Fibroblast of skin of back (primary cell): ENCODE data around the gene ZNF117. TPM values are rescaled to one million over a fixed set of nuclear protein-coding genes. Genes with fewer than 3 reads are reported as not detected.
A peak's percentile ranks its signal among the peaks of the same experiment; 100 is the strongest.
"Not testable (repeated sequence)": the region's sequence is repeated elsewhere in the genome, so short reads cannot be mapped to it uniquely, and the experiment has no call there.

Experiments used
- DNase-seq: peaks from one replicate; pipeline ENCODE4 v3.0.0-alpha.2; 2013
- polyA plus RNA-seq, 2 experiments: library from polyadenylated mRNA; unstranded; fragments of 120-200 nt; gene quantifications; one replicate each; pipeline ENCODE4 v1.2.1, GENCODE V29; 2013; ENCODE audit not compliant: insufficient read length in 2 of 2

The ZNF117 gene
- 2.1 TPM for polyA plus RNA-seq (2013, experiment 1 of 2; ENCODE audit: insufficient read length)
- 2.9 TPM for polyA plus RNA-seq (2013, experiment 2 of 2; ENCODE audit: insufficient read length)

DNA sequence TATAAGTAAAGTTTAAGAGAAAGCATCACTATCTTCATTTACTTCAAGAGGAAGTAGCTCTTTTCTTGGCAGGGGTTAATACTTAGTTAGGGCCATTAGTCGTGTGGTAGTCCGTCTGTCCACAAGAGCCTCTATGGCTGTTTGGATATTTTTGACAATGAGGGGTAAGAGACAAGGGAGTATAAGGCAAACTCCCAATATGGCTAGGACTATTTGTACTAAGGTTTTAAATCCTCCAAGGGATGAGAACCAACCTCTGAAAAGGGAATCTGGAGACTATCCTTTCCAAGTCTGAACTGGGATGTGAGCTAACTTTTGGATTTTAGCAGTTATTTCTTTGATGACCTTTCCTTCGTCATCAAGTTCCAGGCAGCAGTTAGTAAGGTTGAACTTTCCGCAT lies at the start of gene ZNF117:
ZNF117 (minus strand) TSS at position 101 of the 400 bp plus-strand sequence.
- no peak for DNase-seq

GRCh38 chr7:65038767-65039166 lies 47.9 kb upstream of the ZNF117 start:
- DNase-seq, result peak; percentile 15

GRCh38 chr7:65037740-65038688 lies 47.2 kb upstream of the ZNF117 start:
- DNase-seq, result peak; percentile 92

DNA sequence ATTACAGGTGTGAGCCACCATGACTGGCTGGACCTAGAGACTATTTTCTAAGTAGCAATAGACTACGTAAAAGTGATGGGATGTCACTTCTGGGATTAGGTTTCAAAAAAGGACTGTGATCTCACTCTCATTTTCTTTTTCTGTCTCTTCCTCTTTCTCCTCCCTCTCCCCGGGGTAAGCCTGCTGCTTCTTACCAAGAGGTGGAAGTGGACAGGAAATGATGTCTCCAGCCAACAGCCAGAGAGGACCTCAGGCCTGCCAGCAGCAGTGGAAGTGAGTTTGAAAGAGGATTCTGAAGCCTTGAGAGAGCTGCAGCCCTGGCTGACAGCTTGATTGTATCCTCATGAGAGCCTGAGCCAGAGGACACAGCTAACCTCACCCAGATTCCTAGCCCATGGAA lies 45.7 kb upstream of the ZNF117 start:
- not testable (repeated sequence) for DNase-seq

DNA sequence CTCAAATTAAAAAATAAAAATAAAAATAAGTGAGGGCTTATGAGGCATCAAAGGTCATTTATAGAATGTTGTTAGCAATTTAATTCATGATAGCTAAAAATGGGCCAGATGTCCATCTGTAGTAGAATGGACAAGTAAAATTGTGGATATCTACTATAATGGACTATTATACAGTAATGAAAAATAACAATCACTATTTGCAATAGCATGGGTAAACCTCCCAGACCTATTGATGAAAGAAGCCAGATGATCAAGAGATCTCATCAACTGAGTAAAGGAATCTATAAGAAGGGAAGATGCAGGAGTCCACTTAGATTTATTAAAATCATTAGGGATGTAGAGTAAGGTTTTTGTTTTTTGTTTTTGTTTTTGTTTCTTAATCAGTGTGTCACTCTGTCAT lies 44.6 kb upstream of the ZNF117 start:
- not testable (repeated sequence) for DNase-seq

DNA sequence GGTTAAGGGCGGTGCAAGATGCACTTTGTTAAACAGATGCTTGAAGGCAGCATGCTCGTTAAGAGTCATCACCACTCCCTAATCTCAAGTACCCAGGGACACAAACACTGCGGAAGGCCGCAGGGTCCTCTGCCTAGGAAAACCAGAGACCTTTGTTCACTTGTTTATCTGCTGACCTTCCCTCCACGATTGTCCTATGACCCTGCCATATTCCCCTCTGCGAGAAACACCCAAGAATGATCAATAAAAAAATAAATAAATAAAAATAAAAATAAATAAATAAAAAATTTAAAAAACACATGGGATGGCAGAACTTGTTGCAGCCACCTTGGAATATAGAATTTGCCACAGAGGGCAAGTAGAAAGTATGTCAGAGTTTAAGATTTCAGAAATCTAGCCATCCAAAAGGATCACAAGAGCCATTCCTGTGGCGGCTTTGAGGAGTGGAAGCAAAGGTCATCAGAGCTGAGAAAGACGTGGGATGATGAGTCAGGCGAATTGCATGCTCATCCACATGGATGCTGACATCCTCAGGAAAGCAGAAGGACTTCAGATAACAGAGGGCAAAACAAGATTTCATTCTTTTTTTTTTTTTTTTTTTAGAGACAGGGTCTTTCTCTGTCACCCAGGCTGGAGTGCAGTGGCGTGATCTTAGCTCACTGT lies 43.4 kb upstream of the ZNF117 start:
- DNase-seq, result peak; percentile 6

DNA sequence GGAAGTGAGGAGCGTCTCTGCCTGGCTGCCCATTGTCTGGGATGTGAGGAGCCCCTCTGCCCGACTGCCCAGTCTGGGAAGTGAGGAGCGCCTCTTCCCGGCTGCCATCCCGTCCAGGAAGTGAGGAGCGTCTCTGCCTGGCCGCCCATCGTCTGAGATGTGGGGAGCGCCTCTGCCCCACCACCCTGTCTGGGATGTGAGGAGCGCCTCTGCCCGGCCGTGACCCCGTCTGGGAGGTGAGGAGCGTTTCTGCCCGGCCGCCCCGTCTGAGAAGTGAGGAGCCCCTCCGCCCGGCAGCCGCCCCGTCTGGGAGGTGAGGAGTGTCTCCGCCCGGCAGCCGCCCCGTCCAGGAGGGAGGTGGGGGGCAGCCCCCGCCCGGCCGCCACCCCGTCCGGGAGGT lies 42.6 kb upstream of the ZNF117 start:
- DNase-seq, result not testable (repeated sequence)

DNA sequence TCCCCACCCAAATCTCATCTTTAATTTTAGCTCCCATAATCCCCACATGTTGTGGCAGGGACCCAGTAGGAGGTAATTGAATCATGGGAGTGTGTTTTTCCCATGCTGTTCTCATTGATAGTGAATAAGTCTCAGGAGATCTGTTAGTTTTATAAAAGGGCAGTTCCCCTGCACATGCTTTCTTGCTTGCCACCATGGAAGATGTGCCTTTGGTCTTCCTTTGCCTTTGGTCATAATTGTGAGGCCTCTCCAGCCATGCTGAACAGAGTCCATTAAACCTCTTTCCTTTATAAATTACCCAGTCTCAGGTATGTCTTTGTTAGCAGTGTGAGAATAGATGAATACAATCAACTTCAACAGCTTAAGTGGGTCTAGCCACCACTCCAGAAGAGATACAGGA lies 34.2 kb upstream of the ZNF117 start:
- DNase-seq, result not testable (repeated sequence)

DNA sequence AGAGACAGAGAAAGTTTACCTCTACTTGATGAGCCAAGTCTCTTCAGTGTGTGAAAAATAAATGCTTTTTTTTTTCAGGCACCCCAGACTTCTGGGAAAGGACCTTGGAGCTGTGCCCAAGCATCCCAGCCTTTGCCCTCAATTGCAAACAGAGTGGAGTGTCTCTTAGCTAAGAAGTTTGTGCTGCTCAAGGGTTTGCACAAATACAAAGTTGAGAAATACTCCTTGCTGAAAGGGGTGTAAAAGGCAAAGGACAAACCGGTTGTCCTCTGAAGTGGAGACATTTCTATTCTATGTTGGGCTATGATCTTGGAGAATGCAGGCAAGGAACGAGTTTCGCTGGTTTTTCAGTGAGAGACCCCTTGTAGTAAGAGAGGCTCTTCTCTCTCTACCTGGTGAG lies 30.1 kb upstream of the ZNF117 start:
- DNase-seq, result not testable (repeated sequence)

- not testable (repeated sequence) for DNase-seq
Observed at GRCh38 chr7:65009881-65010280, 19.0 kb upstream of the ZNF117 start.

GRCh38 chr7:65009394-65009793 lies 18.6 kb upstream of the ZNF117 start:
- not testable (repeated sequence) for DNase-seq

DNA sequence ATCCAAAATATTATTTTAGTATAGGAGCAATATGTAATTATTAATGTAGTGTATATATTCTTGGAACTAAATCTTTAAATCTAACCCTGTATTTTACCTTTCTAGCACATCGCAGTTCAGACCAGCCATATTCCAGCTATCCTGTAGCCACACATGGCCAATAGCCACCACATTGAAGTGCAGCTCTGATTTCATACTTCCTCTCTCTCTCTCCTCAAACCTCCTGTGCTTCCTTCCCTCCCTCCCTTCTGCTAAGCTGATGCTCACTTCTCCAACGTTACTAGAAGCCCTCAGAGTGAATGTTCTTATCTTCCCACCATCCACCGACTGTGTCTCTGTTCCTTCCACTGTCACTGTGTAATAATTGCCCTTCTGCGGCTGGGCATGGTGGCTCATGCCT lies 16.2 kb upstream of the ZNF117 start:
- DNase-seq, result not testable (repeated sequence)

GRCh38 chr7:65006094-65006992 lies 15.5 kb upstream of the ZNF117 start, which contains the start of gene ERV3-1:
ERV3-1 (minus strand) TSS chr7:65006687; CDS start chr7:64993026, 13,661 bp downstream.
- peak; percentile 96 for DNase-seq

GRCh38 chr7:65004575-65004974 lies 13.7 kb upstream of the ZNF117 start:
- DNase-seq, result no peak

GRCh38 chr7:65002972-65003585 lies 12.2 kb upstream of the ZNF117 start:
- DNase-seq, result no peak

- DNase-seq, result no peak
Observed at GRCh38 chr7:65001291-65001814, 10.5 kb upstream of the ZNF117 start.

DNA sequence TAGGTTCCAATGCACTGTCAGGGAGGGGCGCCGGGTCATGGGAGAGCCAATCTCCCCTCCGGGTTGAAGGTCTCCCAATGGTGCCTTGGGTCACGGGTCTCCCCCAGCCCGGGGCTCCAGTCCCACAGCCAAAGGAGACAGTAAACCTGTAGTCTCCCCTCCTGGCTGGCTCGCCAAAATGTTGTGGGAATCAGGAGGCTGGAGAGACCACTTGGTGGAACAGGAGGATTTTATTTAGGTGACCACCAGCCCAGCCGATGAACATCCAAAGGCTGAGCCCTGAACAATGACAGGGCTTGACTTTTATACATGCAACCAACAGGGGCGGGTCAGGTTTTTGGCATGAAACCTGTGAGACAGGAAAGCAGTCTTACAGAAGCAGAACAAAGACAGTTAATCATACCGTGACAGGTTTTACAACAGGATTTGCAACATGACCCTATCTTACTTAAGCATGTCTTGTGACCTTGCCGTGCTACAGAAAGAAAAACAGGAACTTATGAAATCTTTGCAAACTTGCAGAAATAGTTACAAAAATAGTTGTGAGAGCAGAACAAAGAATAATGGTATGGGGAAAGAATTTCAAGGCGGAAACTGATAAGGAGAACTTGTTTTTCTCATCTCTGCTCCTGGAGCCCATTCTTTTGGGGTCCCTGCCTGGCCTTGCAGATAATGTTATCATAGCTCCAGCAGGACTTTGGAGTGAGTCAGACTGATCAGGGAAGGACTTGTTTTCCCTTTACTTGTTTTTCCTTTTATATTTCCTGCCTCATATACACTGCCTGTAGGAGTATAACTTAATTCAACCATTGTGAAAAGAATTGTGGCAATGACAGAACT lies 8.5 kb upstream of the ZNF117 start:
- DNase-seq, result no peak

- no peak for DNase-seq
Observed at GRCh38 chr7:64998865-64999164, 8.0 kb upstream of the ZNF117 start.

GRCh38 chr7:64997927-64998391 lies 7.1 kb upstream of the ZNF117 start:
- DNase-seq, result peak; percentile 1

DNA sequence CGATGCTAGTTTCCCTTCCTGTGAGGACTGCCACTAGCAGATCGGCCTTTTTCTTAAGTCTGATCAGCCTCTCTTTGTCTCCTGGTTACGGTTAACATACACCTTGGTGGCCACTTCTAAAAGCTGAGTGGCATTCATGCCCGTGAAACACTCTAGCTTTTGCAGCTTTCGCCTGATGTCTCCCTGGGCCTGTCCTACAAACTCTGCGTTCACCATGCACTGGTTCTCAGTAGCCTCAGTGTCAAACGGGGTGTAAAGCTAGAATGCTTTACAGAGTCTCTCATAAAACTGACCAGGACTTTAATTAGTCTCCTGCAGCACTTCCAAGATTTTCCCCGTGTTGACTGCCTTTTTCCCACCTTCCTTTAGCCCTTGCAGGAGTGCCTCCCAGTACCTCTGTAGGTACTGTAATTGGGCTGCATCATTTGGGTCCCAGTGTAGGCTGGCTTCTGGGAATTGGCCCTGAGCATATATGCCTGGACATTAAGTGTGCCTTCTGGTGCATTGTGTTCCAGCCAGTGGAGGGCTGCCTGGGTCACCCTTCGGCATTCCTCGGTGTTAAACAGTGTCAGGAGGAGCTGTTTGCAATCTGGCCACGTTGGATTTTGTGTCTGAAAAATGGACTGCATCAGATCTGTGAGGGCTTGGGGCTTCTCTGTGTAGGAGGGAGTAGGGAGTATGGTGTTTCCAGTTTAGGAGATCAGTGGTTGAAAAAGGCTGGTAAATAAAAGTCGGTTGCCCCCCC lies 6.5 kb upstream of the ZNF117 start:
- no peak for DNase-seq
